Fibroblast of pulmonary artery (primary cell): Measurements from ENCODE around the gene COL7A1.

Experiments used
- DNase-seq: peaks from one replicate; pipeline ENCODE4 v3.0.0-alpha.2; 2010; ENCODE audit warnings: low read depth
- H3K4me3 ChIP-seq: replicated peaks from 2 replicates; pipeline ENCODE4 v1.5.1; 2011; ENCODE audit warnings: low read depth, mild to moderate bottlenecking, control low read depth, low read length, moderate library complexity
- CTCF ChIP-seq: IDR thresholded peaks from 2 replicates; pipeline ENCODE4 v1.5.1; 2011; ENCODE audit warnings: mild to moderate bottlenecking, control low read depth, low read length, inconsistent platforms; ENCODE audit errors: missing control alignments

Gene COL7A1

GRCh38 chr3:48595075-48595525 lies at the start of gene COL7A1:
Gene COL7A1 (minus strand): TSS chr3:48595329. CDS start chr3:48595159, 170 bp downstream.
- peak within 1 kb of the TSS; percentile 37 for H3K4me3 ChIP-seq
- no peak for TF ChIP-seq CTCF
- DNase-seq, result no peak

- DNase-seq, result no peak
- H3K4me3 ChIP-seq, result no peak overlapping the region
- TF ChIP-seq CTCF, result no peak
Observed at GRCh38 chr3:48642605-48643004, 47.5 kb upstream of the COL7A1 start.

DNA sequence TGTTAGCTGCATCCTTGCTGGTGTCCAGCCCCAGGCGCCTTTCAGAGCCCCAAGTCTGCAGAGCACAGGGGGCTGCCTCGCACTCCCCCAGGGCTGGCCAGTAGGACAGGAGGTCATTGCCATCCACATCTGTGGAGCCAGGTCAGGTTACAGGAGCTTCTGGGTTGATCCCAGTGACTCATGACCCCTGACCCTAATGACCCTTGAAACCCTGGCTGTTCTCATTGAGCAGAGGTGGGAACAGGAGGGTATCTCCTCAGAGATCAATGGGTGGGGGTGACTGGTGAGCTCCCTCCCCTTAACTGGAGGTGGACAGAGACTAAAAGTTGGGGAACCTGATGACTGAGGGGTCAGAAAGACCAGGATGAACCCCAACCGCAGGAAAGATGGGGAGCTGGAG lies 46.3 kb upstream of the COL7A1 start:
- TF ChIP-seq CTCF, result no peak
- no peak for DNase-seq
- no peak overlapping the region for H3K4me3 ChIP-seq

DNA sequence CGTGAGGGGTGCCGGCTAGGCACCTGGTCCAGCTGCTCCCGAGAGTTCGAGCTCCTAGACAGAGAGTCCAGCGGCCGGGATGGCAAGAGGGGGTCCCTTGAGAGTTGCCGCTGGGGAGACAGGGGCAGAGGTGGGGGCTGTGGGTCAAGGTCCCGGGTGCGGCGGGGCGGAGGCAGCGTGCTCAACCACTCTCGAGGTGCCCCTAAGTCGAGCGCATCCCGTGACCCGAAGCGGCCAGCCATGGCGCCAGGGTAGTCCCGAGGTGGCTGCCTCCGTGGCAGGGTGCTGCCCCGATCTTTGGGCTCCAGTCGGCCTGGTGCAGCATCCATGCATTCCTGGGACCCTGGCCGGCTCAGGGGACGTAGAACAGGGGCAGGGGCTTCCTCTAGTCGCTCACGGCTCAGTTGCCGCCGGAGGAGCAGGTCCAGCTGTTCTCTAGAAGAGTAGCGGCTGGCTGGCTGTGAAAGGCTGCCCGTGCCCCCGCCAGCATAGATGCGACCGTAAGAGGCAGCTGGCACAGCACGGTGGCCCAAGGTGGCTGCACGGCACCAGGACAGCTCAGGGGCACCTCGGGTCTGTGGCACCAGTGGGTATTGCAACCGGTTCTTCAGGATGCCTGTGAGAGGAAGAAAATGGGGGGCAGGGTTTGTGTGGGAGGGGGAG lies 44.9 kb upstream of the COL7A1 start:
- H3K4me3 ChIP-seq, result no peak overlapping the region
- TF ChIP-seq CTCF, result no peak
- DNase-seq, result no peak

DNA sequence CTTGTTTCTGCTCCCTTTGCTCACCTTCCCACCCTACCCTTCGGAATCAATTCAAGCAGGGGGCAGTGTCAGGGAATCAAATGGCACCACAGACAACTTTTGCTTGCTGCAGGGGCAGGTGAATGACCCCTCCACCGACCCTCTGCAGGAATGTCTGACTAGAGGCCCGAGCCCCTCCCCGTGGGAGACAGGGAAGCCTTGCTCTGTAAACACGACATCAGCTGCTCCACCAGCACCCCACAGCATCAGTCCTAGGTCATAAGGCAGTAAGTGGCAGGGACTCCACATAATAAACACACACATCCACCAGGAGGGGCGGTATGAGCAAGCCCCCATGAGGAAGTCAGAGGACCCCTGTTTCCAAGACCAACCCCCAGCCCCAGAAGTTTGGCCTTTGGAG lies 42.2 kb upstream of the COL7A1 start:
- DNase-seq, result no peak
- no peak overlapping the region for H3K4me3 ChIP-seq
- no peak for TF ChIP-seq CTCF

DNA sequence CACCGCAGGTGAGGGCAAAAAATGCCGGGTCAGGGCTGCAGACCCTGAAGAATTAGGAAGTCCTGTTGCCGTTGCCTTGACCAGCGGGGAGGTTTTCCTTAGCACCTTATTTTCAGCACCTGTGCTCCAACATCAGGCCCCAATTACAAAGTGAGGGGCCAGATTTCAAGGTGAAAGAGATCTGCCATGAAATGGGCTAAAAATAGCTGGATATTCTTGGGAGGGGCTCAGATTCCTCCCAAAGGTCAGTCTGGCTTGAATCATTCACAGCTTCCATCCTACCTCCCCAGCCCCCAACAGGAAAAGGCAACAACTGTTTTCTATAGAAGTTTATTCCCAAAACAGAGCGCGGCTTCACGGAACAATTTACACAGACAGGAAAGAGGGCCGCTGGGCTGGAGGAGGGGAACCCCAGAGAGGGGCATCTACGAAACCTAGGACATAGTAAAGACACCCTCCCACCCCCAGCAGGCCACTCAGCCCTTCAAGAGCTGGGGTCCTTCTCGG lies 41.1 kb upstream of the COL7A1 start:
- TF ChIP-seq CTCF, result no peak
- DNase-seq, result no peak

DNA sequence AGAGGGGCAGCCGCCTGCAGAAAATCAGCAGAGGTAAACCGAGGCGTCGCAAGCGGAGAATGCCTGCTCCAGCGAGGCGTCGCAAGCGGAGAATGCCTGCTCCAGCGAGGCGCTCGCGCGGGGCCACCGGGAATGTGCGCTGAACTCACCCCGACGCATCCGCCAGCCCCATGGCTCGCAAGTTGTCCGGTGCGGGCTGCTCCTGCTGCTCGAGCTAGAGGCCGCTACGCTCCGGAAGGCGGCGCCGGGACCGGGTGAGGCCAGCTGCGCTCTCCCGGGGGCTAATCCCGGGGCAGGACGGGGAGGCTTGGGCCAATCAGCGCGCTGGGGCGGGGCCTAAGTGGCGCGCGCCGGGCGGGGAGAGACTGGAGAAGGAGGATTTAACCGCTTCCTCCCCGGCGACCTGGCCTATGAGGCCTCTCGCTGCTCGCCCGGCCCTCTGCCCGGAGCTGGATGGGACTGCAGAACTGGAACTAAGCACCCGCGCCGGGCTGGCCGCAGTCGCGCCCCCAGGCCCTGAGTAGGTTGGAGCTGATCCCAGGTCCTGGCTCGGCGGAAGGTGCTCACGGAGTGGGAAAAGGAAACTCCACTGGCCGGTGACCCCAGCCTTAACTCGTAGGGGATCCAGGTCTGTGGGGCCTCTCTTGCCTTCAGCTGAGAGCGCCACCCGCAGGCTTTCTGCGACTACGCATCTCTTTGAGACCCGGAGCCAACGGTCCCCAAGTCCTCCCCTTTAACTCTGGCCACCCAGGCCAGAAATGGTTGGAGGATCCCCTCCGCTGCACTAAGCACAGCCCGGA lies 40.3 kb upstream of the COL7A1 start, which contains the start of gene SLC26A6:
Gene SLC26A6, minus strand, starts transcription at position 240 of the 800 bp plus-strand sequence. Its CDS starts 68 bp downstream, at position 172.
- DNase-seq, result peak; percentile 95
- peak; percentile 61 for TF ChIP-seq CTCF
- peak within 1 kb of the TSS; percentile 88 for H3K4me3 ChIP-seq

More for the DNA sequence above, 41.1 kb upstream of the COL7A1 start:
- H3K4me3 ChIP-seq, result peak overlapping the region; percentile 88
